Vagina (tissue), 2 donors: ENCODE data around the gene LZTFL1. TPM values are rescaled to one million over a fixed set of nuclear protein-coding genes. Genes with fewer than 3 reads are reported as not detected.
"Not testable (repeated sequence)": the region's sequence is repeated elsewhere in the genome, so short reads cannot be mapped to it uniquely, and the experiment has no call there.

Source experiments
- DNase-seq, 2 donors: peaks; one replicate each; pipeline ENCODE4 v3.0.0-alpha.2; 2017; ENCODE audit errors: extremely low spot score in 2 of 2
- H3K27ac ChIP-seq: fragments of 200-600 bp; sonication (generic); one replicate; pipeline ENCODE4 v1.5.1; 2019
- H3K27me3 ChIP-seq: fragments of 200-600 bp; sonication (generic); one replicate; pipeline ENCODE4 v1.5.1; 2019
- H3K36me3 ChIP-seq, 2 donors: fragments of 200-600 bp; sonication (generic); one replicate each; pipeline ENCODE4 v1.5.1; 2017 to 2019
- H3K4me1 ChIP-seq: fragments of 200-600 bp; sonication (generic); one replicate; pipeline ENCODE4 v1.5.1; 2019
- H3K4me3 ChIP-seq, 2 donors: fragments of 200-600 bp; sonication (generic); 1 replicate in 1 of 2; 2 replicates in 1 of 2; pipeline ENCODE4 v1.5.1; 2016 to 2019
- H3K9me3 ChIP-seq: fragments of 200-600 bp; sonication (generic); one replicate; pipeline ENCODE4 v1.5.1; 2019
- POLR2A ChIP-seq, 2 donors: fragments of 450-650 bp; IDR thresholded peaks; one replicate each; pipeline ENCODE4 v1.6.1; 2017; ENCODE audit warnings: antibody characterized with exemption in 2 of 2, mild to moderate bottlenecking in 2 of 2, moderate library complexity in 2 of 2
- POLR2AphosphoS5 ChIP-seq, 2 donors: sonication (generic); formaldehyde crosslinking; IDR thresholded peaks; one replicate each; pipeline ENCODE4 v1.9.0; 2017; ENCODE audit warnings: antibody characterized with exemption in 2 of 2, mild to moderate bottlenecking in 2 of 2, low read depth in 1 of 2; ENCODE audit not compliant: insufficient read depth in 1 of 2
- intact Hi-C: fragments of 100-400 bp; cut with DNase I; formaldehyde crosslinking; loops from one replicate; pipeline ENCODE4 v1.15.1; 2023
- total RNA-seq: library from RNA; depleted of rRNA; stranded (reverse); fragments of >200 nt; gene quantifications from one replicate; pipeline ENCODE4 v1.2.3, GENCODE V29; 2016
- TF ChIP-seq, protein P1 (sequence below), 3 experiments: fragments of 450-650 bp in 2 of 3; fragments of 200-600 bp in 1 of 3; sonication (generic) in 1 of 3; IDR thresholded peaks; one replicate each; pipeline ENCODE4 v1.5.1; 2017 to 2019; ENCODE audit warnings: antibody characterized with exemption in 3 of 3, mild to moderate bottlenecking in 2 of 3, moderate library complexity in 2 of 3

LZTFL1 gene
- total RNA-seq, 1 donor from 2014 or later = 9.1 TPM

DNA sequence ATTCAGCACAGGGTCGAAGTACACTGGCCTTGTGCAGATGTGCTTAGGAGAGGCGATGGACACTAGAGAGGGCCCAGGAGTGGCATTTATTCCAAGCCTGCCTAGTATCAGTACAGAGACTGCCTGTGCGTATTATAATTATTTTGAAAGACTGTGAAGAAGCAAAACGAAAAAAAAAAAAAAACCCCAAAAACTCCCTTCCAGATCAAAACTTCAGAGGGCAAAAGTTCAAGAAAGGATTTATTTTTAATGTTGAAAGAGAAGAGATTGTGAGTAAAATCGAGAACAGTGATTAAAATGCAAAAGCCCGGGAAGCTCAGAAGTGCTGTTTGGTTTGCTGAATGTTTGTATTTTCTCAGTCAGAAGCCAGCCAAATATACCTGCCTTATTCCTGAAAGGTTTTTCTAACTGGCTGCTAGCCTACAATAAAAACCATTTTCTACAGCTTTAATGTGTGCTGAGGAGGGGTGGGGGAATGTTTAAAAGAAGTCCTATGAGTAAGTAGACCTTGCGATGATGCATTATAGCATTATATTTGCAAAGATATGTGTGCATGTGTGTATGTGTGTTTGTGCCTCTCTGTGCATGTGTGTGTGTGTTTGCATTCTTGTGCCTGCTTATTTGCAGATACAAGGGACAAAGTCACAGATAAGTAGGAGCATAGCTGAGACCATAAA lies 19.3 kb upstream of the LZTFL1 start:
- Histone ChIP-seq H3K4me3 (no peak overlapping the region), H3K36me3 (no peaks in the 10 kb centered on the region), H3K27ac (no peak overlapping the region), H3K4me1 (no peaks in the 10 kb centered on the region), H3K9me3 (no peaks in the 10 kb centered on the region), H3K27me3 (no peaks in the 10 kb centered on the region)
- TF ChIP-seq, protein P1, sequence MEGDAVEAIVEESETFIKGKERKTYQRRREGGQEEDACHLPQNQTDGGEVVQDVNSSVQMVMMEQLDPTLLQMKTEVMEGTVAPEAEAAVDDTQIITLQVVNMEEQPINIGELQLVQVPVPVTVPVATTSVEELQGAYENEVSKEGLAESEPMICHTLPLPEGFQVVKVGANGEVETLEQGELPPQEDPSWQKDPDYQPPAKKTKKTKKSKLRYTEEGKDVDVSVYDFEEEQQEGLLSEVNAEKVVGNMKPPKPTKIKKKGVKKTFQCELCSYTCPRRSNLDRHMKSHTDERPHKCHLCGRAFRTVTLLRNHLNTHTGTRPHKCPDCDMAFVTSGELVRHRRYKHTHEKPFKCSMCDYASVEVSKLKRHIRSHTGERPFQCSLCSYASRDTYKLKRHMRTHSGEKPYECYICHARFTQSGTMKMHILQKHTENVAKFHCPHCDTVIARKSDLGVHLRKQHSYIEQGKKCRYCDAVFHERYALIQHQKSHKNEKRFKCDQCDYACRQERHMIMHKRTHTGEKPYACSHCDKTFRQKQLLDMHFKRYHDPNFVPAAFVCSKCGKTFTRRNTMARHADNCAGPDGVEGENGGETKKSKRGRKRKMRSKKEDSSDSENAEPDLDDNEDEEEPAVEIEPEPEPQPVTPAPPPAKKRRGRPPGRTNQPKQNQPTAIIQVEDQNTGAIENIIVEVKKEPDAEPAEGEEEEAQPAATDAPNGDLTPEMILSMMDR (IDR thresholded peaks at IDR 0.05) = no peak
- TF ChIP-seq POLR2A (IDR thresholded peaks at IDR 0.05) = no peak
- TF ChIP-seq POLR2AphosphoS5 (IDR thresholded peaks at IDR 0.05; ENCODE audit: insufficient read depth in 1 of 2, low read depth in 1 of 2) = no peak
- intact Hi-C loops = no loop called here
- no peak for DNase-seq

DNA sequence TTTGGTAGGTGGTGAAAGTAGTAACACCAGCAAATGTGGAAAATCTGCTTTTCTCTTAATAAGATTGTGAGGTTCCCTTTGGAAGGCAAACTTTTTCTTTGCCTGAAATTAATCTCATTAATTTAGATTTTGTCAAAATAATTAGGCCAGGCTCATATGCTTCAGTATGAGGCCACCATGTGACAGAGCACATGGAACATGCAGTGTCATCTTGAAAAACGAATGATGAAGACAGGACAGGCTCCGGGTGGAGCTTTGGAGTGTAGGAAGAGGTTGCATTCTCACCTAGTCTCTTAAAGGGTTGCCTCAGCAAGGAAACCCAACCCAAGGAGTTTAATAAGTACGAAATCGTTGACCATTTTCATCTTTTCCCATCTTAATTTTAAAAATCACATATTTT lies 18.6 kb upstream of the LZTFL1 start:
- Histone ChIP-seq H3K27me3 (no peaks in the 10 kb centered on the region), H3K36me3 (no peaks in the 10 kb centered on the region), H3K4me3 (no peak overlapping the region), H3K27ac (no peak overlapping the region), H3K4me1 (no peaks in the 10 kb centered on the region), H3K9me3 (no peaks in the 10 kb centered on the region)
- no peak for DNase-seq
- intact Hi-C loops = no loop called here
- no peak for TF ChIP-seq POLR2A (IDR thresholded peaks at IDR 0.05)
- no peak for TF ChIP-seq POLR2AphosphoS5 (IDR thresholded peaks at IDR 0.05; ENCODE audit: insufficient read depth in 1 of 2, low read depth in 1 of 2)
- TF ChIP-seq, protein P1 (IDR thresholded peaks at IDR 0.05) = no peak

DNA sequence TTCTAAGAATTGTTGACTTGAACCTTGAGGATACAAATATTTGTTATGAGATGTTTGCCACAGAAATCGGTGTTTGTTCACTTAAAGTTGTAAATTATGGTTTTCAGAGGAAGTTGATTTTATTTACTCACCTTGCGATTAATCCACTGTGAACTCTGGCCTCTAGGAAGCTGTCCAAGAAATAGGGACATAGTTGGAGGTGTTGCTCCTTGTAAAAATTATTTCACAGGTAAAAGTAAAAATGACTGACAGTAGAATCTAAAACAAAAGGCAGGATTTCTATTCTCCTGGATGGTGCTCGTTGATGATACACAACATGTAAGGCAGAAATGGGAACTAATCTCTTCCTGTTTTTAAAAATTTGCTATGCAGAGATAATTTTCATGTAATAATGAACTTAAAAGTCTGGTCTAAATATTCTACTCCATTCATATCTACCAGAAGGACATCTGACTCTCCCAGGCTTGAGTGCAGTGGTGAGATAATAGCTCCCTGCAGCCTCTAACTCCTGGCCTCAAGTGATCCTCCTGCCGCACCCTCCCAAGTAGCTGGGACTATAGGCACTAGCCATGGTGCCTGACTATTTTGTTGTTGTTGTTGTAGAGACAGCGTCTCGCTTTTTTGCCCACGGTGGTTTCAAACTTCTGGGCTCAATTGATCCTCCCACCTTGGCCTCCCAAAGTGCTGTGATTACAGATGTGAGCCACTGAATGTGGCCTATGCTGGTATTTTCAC lies 17.1 kb upstream of the LZTFL1 start:
- no peaks in the 10 kb centered on the region for H3K27me3 ChIP-seq
- no peak overlapping the region for H3K27ac ChIP-seq
- no peaks in the 10 kb centered on the region for H3K4me1 ChIP-seq
- no peaks in the 10 kb centered on the region for H3K9me3 ChIP-seq
- no peaks in the 10 kb centered on the region for H3K36me3 ChIP-seq
- TF ChIP-seq POLR2A (IDR thresholded peaks at IDR 0.05) = no peak
- no peak for TF ChIP-seq POLR2AphosphoS5 (IDR thresholded peaks at IDR 0.05; ENCODE audit: insufficient read depth in 1 of 2, low read depth in 1 of 2)
- TF ChIP-seq, protein P1 (IDR thresholded peaks at IDR 0.05) = no peak
- intact Hi-C loops = no loop called here
- H3K4me3 ChIP-seq = no peak overlapping the region
- DNase-seq = no peak

DNA sequence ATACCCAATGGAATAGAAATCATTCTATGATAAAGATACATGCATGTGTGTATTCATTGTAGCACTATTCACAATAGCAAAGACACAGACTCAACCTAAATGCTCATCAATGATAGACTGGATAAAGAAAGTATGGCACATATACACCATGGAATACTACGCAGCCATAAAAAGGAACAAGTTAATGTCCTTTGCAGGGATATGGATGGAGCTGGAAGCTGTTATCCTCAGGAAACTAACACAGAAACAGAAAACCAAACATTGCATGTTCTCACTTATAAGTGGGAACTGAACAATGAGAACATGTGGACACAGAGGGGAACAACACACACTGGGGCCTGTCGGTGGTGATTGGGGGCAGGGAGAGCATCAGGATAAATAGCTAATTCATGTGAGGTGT lies 15.1 kb upstream of the LZTFL1 start:
- H3K36me3 ChIP-seq, H3K4me1 ChIP-seq, H3K9me3 ChIP-seq, H3K4me3 ChIP-seq, H3K27ac ChIP-seq, H3K27me3 ChIP-seq, intact Hi-C loops, DNase-seq: not testable (repeated sequence)

DNA sequence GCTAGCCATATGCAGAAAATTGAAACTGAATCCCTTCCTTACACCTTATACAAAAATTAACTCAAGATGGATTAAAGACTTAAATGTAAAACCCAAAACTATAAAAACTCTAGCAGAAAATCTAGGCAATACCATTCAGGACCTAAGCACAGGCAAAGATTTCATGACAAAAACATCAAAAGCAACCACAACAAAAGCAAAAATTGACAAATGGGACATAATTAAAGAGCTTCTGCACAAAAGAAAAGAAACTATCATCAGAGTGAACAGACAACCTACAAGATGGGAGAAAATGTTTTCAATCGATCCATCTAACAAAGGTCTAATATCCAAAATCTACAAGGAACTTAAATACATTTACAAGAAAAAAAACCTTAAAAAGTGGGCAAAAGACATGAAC lies 14.4 kb upstream of the LZTFL1 start:
- DNase-seq, H3K4me1 ChIP-seq, H3K4me3 ChIP-seq, H3K9me3 ChIP-seq, H3K36me3 ChIP-seq, H3K27ac ChIP-seq, intact Hi-C loops, H3K27me3 ChIP-seq: not testable (repeated sequence)

DNA sequence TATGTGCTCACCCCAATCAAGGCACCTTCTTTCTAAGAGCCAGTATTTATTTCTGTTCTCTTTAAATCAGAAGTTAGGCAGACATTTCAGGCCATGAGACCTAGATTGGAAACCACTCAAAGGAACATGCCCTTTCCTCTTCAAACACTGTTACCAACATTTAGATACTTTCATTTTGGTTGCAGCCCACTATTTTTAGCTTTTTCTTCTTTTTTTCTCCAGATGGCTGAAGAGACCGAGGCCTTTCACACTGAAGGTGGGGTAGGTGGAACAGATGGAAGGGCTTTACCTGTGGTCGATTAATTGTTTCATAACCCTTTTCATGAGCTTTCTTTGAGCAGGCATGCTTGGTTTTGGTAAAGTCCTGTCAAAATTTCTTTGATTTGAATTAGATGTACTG lies 10.9 kb upstream of the LZTFL1 start:
- Histone ChIP-seq H3K9me3 (no peaks in the 10 kb centered on the region), H3K4me3 (no peak overlapping the region), H3K4me1 (no peaks in the 10 kb centered on the region), H3K36me3 (no peaks in the 10 kb centered on the region), H3K27ac (no peak overlapping the region), H3K27me3 (no peaks in the 10 kb centered on the region)
- TF ChIP-seq POLR2AphosphoS5 (IDR thresholded peaks at IDR 0.05; ENCODE audit: insufficient read depth in 1 of 2, low read depth in 1 of 2) = no peak
- TF ChIP-seq, protein P1 (IDR thresholded peaks at IDR 0.05) = no peak
- no peak for TF ChIP-seq POLR2A (IDR thresholded peaks at IDR 0.05)
- intact Hi-C loops = no loop called here
- DNase-seq = no peak
